ENCODE measurements around the gene IL4R.
"Not testable (repeated sequence)": the region's sequence is repeated elsewhere in the genome, so short reads cannot be mapped to it uniquely, and the experiment has no call there.

Gene IL4R

GRCh38 chr16:27270349-27270748 is 43.4 kb upstream of the IL4R start:
- no peak for DNase-seq (ENCODE audit: low spot score)
- no peak for TF ChIP-seq CTCF (IDR thresholded peaks at IDR 0.05; ENCODE audit: extremely low read depth, missing control alignments)

- no peak for DNase-seq (ENCODE audit: low spot score)
- no peak for TF ChIP-seq CTCF (IDR thresholded peaks at IDR 0.05; ENCODE audit: extremely low read depth, missing control alignments)
Measured at GRCh38 chr16:27272076-27272475, 41.7 kb upstream of the IL4R start.

- DNase-seq (ENCODE audit: low spot score): not testable (repeated sequence)
Measured at GRCh38 chr16:27272697-27273096, 41.1 kb upstream of the IL4R start.

- DNase-seq (ENCODE audit: low spot score): no peak
- no peak for TF ChIP-seq CTCF (IDR thresholded peaks at IDR 0.05; ENCODE audit: extremely low read depth, missing control alignments)
Measured at GRCh38 chr16:27273330-27273669, 40.5 kb upstream of the IL4R start.

GRCh38 chr16:27273670-27274423 is 39.9 kb upstream of the IL4R start:
- TF ChIP-seq CTCF (IDR thresholded peaks at IDR 0.05; ENCODE audit: extremely low read depth, missing control alignments): no peak
- no peak for DNase-seq (ENCODE audit: low spot score)

GRCh38 chr16:27274424-27274874 is 39.3 kb upstream of the IL4R start:
- not testable (repeated sequence) for DNase-seq (ENCODE audit: low spot score)

- DNase-seq (ENCODE audit: low spot score): no peak
- no peak for TF ChIP-seq CTCF (IDR thresholded peaks at IDR 0.05; ENCODE audit: extremely low read depth, missing control alignments)
Measured at GRCh38 chr16:27275394-27275793, 38.4 kb upstream of the IL4R start.

GRCh38 chr16:27281243-27281642 is 32.5 kb upstream of the IL4R start:
- DNase-seq (ENCODE audit: low spot score): no peak
- no peak for TF ChIP-seq CTCF (IDR thresholded peaks at IDR 0.05; ENCODE audit: extremely low read depth, missing control alignments)

Data from GM20000 (cell line).